Hematopoietic multipotent progenitor cell (in vitro differentiated cells): ENCODE data around the gene CNTN5. TPM values are rescaled to one million over a fixed set of nuclear protein-coding genes. Genes with fewer than 3 reads are reported as not detected.

Source experiments
- DNase-seq, 3 donors: peaks; one replicate each; pipeline ENCODE4 v3.0.0-alpha.2; 2011 to 2015; ENCODE audit warnings: low read depth in 2 of 3, low spot score in 2 of 3
- total RNA-seq: library from RNA; depleted of rRNA; stranded (reverse); fragments of >200 nt; gene quantifications from one replicate; pipeline ENCODE4 v1.2.3, GENCODE V29; 2012

Gene CNTN5
- total RNA-seq, 1 donor = not detected

GRCh38 chr11:100356035-100356434, 1335.3 kb downstream of the CNTN5 start:
- DNase-seq = no peak

GRCh38 chr11:100359281-100359680, 1338.5 kb downstream of the CNTN5 start:
- DNase-seq = no peak

- DNase-seq = no peak
These were observed 1347.1 kb downstream of the CNTN5 start for GRCh38 chr11:100367892-100368291.

GRCh38 chr11:100383357-100383865, 1362.7 kb downstream of the CNTN5 start:
- DNase-seq = no peak

GRCh38 chr11:100396266-100396665, 1375.5 kb downstream of the CNTN5 start:
- DNase-seq = no peak

- no peak for DNase-seq
These were observed 1376.7 kb downstream of the CNTN5 start for GRCh38 chr11:100397401-100397800.

GRCh38 chr11:100403816-100404215, 1383.1 kb downstream of the CNTN5 start:
- no peak for DNase-seq

- DNase-seq = no peak
These were observed 1384.2 kb downstream of the CNTN5 start for GRCh38 chr11:100404907-100405306.
